IPS DF 6.9 (cell line): Measurements from ENCODE around the gene ZNF217.
A peak's percentile ranks its signal among the peaks of the same experiment; 100 is the strongest.
"Not testable (repeated sequence)": the region's sequence is repeated elsewhere in the genome, so short reads cannot be mapped to it uniquely, and the experiment has no call there.

Experiments used
- DNase-seq: peaks from one replicate; pipeline ENCODE4 v3.0.0-alpha.2; 2013; ENCODE audit warnings: low read depth, low spot score
- H3K27ac ChIP-seq: one replicate; pipeline ENCODE4 v1.5.1; 2013; ENCODE audit warnings: low read length, control low read depth
- H3K27me3 ChIP-seq: 2 replicates; pipeline ENCODE4 v1.6.1; 2013; ENCODE audit warnings: mild to moderate bottlenecking, low read length; ENCODE audit not compliant: control insufficient read depth, insufficient read depth
- H3K36me3 ChIP-seq: 2 replicates; pipeline ENCODE4 v1.6.1; 2013; ENCODE audit warnings: low read length; ENCODE audit not compliant: control insufficient read depth, insufficient read depth
- H3K4me1 ChIP-seq: 2 replicates; pipeline ENCODE4 v1.6.1; 2013; ENCODE audit warnings: low read length; ENCODE audit not compliant: control insufficient read depth, insufficient read depth
- H3K4me3 ChIP-seq: 2 replicates; pipeline ENCODE4 v1.5.1; 2013; ENCODE audit warnings: mild to moderate bottlenecking, low read length
- H3K9me3 ChIP-seq: 2 replicates; pipeline ENCODE4 v1.6.1; 2013; ENCODE audit warnings: low read length, inconsistent platforms; ENCODE audit not compliant: control insufficient read depth, insufficient read depth
- WGBS: extraction: QIAGEN DNeasy Blood & Tissue Kit; methylation state at CpG from one replicate; pipeline ENCODE4 v1.1.7; 2013; ENCODE audit warnings: mixed read lengths, missing lambda C conversion rate; ENCODE audit not compliant: insufficient read length, insufficient coverage; 5-methylcytosine and 5-hydroxymethylcytosine counted together

Gene ZNF217

DNA sequence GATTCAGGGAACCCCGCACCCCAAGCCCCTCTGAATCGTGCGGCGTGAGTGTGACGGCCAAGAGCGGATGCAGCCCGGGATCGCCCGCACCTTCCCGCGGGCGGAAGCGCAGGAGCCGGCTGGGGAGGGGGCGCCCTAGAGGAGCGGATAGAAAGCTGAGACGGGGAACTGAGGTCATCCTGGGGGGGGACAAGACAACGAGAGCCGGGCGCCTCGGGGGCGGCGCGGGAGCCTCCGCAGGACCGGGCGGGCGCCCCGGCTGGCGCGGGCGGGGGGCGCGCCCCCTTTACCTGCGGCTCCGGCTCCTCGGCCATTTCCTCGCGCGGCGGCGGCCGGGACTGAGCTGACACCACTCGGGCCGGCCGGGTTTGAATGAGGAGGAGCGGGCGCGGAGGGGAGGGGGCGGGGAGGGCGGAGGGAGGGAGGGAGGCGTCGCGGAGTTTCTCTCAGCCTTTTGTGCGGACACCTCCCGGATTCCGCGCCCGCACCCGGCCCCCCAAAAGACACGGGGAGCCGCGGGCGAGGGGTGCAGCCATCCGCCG lies at the start of gene ZNF217:
ZNF217 (minus strand) TSS at position 374 of the 542 bp plus-strand sequence. CDS start 11,013 bp downstream, outside the sequence.
- not testable (repeated sequence) for H3K27ac ChIP-seq, H3K9me3 ChIP-seq, H3K27me3 ChIP-seq, DNase-seq, H3K4me1 ChIP-seq, H3K36me3 ChIP-seq
- H3K4me3 ChIP-seq, result peak within 1 kb of the TSS; percentile 75; the same call in 1 of the 2 replicates
- WGBS, result no CpG with 5 or more reads among the region's 66 CpGs

DNA sequence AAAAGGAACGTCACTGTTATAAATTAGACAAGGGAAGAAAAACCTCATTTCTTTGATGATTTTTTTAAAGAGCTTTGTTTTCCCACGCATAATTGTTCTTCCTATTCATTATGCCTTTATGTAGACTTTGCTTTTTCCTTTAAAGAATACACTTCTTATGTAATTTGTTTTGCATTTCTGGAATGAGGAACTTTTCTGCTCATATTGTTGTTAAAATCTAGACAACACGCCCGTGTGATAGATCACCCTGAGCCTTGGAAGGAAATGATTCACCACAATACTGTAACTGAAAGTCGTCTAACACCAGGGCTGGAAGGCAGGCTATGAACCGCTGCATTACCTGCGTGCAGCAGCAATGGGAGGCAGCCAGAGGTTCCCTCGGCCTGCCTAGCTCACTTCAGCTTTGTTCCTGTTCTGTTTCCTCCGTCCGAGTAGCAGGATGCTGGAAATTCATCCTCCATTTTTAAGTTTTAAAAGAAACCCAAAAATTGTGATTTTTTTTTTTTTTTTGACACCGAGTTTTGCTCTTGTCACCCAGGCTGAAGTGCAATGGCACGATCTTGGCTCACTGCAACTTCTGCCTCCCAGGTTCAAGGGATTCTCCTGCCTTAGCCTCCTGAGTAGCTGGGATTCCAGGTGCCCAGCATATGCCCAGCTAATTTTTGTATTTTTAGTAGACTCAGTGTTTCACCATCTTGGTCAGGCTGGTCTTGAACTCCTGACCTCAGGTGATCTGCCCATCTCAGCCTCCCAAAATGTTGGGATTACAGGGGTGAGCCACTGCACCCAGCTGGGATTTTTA lies 49.6 kb upstream of the ZNF217 start:
- Histone ChIP-seq H3K36me3 (no peaks in the 10 kb centered on the region), H3K27me3 (no peaks in the 10 kb centered on the region), H3K27ac (no peak overlapping the region), H3K4me1 (no peaks in the 10 kb centered on the region), H3K9me3 (no peaks in the 10 kb centered on the region), H3K4me3 (no peak overlapping the region)
- DNase-seq, result no peak
- no CpG with 5 or more reads among the region's 12 CpGs for WGBS

DNA sequence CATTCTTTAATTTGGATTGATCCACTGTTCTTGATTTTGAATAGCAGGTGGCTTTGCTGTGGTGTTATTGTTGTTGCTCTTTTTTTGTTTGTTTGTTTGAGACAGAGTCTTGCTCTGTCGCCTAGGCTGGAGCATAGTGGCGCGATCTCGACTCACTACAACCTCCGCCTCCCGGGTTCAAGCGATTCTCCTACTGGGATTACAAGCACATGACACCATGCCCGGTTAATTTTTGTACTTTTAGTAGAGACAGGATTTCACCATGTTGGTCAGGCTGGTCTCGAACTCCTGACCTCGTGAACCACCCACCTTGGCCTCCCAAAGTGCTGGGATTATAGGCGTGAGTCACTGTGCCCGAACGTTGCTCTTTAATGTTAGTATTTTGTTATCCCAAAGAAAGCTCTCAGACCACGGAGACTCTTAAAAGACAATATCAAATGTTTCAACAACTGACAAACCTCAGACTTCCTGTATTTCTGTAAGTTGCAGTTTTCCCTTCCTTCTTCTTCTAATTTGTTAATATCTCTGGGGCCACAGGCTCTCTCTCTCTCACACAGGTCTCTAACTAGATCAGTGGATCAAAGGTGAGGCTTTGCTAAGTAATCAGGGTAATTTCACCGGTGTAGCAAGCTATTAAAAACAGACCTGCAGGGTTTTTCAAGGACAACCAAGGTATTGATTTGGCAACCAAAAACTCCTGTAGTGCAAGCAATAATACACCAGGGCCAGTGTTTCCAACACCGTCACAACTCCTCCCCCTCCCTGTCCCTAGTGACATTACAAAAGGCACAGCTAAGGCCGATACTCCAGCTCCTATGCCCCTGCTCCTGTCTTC lies 48.8 kb upstream of the ZNF217 start:
- WGBS, result no CpG with 5 or more reads among the region's 17 CpGs
- Histone ChIP-seq H3K9me3 (no peaks in the 10 kb centered on the region), H3K4me1 (no peaks in the 10 kb centered on the region), H3K27me3 (no peaks in the 10 kb centered on the region), H3K36me3 (no peaks in the 10 kb centered on the region), H3K27ac (no peak overlapping the region), H3K4me3 (no peak overlapping the region)
- no peak for DNase-seq

DNA sequence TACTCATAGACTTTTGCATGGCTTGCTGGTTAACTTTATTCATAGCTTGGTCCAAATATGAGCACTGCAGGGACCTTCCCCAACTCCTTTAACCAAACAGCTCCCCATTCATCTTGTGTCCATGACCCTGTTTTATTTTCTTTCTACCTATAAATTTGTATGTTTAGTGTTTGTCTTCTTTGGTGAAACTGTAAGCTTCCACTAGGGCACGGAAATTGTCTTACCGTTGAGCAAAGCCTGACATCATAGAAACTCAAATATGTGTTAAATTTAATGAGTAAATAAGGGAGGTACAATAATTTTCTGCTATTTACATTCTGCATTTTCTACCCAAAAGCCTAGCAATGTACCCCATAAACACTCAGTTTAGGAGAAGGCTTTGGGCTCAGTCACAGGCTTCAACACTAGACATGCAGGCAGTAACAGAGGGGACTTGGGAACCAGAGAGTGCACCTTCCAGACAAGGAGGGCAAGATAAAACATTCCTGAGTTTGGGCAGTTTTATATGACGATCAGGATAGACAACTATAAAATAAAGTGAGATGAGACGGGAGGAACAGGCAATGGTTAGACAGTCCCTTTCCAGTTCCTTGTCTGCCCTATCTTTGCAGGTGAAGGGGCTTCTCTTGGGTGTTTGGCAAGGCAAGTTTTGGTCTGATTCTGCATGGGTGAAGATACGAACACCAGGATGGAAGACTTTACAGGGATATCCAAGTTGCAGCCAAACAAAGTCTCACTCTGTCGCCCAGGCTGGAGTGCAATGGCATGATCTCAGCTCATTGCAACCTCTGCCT lies 46.2 kb upstream of the ZNF217 start:
- Histone ChIP-seq H3K4me1 (no peaks in the 10 kb centered on the region), H3K36me3 (no peaks in the 10 kb centered on the region), H3K9me3 (no peaks in the 10 kb centered on the region), H3K4me3 (no peak overlapping the region), H3K27me3 (no peaks in the 10 kb centered on the region), H3K27ac (no peak overlapping the region)
- DNase-seq, result no peak
- no CpG with 5 or more reads among the region's 6 CpGs for WGBS

DNA sequence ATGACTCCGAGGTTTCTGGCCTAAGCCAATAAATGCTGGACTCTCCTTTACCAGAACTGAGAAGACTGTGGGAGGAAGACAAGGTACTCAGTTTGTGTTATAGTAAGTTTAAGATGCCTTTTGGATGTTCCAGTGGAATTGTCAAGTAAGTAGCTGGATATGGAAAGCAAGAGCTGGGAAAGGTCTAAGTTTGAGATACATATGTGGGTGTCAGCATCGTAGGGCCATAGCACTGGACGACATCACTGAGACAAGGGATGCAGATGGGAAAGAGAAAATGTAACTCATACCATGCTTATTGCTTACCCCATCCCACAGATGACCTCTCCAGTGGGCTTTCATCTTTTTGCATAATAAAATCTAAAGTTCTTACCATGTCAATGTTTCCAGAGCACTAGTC lies 45.5 kb upstream of the ZNF217 start:
- Histone ChIP-seq H3K9me3 (no peaks in the 10 kb centered on the region), H3K36me3 (no peaks in the 10 kb centered on the region), H3K4me3 (no peak overlapping the region), H3K27ac (no peak overlapping the region), H3K27me3 (no peaks in the 10 kb centered on the region), H3K4me1 (no peaks in the 10 kb centered on the region)
- no peak for DNase-seq
- no CpG with 5 or more reads among the region's 3 CpGs for WGBS

DNA sequence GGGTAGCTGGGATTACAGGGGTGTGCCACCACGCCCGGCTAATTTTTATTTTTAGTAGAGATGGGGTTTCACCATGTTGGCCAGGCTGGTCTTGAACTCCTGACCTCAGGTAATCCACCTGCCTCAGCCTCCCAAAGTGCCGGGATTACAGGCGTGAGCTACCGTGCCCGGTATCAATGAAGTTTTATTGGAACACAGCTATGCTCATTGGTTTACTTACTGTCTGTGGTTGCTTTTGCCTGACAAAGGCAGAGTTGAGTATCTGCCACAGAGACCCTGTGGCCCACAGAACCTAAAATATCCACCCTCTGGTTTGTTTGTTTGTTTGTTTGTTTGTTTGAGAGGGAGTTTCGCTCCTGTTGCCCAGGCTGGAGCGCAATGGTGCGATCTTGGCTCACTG lies 43.7 kb upstream of the ZNF217 start:
- H3K4me3 ChIP-seq, H3K9me3 ChIP-seq, H3K27ac ChIP-seq, H3K27me3 ChIP-seq, H3K4me1 ChIP-seq, H3K36me3 ChIP-seq, DNase-seq: not testable (repeated sequence)
- no CpG with 5 or more reads among the region's 9 CpGs for WGBS

DNA sequence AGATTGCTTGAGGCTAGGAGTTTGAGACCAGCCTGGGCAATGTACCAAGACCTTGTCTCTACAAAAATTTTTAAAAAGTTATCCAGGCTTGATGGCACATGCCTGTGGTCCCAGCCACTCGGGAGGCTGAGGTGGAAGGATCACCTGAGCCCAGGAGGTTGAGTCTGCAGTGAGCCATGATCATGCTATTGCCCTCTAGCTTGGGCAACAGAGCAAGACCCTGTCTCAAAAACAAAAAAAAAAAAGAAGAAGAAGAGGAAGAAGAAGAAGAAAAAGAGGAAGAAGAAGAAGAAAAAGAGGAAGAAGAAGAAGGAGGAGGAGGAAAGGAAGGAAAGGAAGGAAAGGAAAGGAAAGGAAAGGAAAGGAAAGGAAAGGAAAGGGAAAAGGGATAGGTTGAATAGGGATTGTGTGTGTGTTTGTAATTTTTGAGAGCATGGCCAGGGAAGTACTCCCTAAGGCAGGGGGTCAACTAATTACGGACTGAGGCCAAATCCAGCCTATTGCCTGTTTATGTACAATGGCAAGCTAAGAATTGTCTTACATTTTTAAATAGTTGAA lies 43.0 kb upstream of the ZNF217 start:
- H3K4me3 ChIP-seq, result no peak overlapping the region
- WGBS, result no CpG with 5 or more reads among the region's 2 CpGs
- H3K27me3 ChIP-seq, result no peaks in the 10 kb centered on the region
- H3K4me1 ChIP-seq, result no peaks in the 10 kb centered on the region
- H3K9me3 ChIP-seq, result no peaks in the 10 kb centered on the region
- DNase-seq, result no peak
- H3K27ac ChIP-seq, result no peak overlapping the region
- H3K36me3 ChIP-seq, result no peaks in the 10 kb centered on the region

DNA sequence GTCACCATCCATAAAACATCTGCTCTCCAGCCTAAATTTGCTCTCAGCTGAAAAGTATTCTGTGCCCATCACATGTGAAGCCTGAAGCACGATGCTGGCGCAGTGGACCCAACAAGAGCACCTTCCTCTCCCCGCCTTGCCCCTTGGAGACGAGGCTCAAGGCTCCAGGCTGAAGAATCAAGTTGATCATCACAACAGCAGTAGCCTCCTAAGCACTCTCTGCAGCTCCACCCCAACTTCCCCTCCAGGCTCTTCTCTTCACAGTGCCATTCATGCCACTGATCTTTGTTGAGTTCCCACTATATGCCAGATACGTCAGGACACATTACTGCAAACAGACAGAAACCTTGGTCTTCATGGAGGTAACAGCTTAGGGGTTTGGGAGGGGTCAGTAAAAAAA lies 41.6 kb upstream of the ZNF217 start:
- no peak for DNase-seq
- H3K27ac ChIP-seq, result no peak overlapping the region

DNA sequence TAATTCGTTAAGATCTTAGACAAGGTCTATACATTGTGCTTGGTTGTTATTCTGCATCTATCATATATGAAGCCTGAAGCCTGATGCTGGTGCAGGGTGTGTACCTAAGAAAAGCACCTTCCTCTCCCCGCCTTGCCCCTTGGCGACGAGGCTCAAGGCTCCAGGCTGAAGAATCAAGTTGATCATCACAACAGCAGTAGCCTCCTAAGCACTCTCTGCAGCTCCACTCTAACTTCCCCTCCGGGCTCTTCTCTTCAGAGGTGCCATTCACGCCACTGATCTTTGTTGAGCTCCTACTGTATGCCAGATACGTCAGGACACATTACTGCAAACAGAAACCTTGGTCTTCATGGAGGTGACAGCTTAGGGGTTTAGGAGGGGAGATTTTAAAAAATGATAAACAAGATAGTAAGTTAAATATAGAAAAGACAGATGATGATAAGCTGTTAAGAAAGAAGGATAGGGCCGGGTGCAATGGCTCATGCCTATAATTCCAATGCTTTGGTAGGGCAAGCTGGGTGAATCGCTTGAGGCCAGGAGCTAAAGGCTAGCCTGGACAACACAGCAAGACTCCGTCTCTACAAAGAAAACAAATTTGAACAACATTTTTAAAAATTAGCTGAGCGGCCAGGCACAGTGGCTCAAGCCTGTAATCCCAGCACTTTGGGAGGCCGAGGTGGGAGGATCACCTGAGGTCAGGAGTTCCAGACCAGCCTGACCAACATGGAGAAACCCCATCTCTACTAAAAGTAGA lies 38.4 kb upstream of the ZNF217 start:
- H3K4me3 ChIP-seq, result no peak overlapping the region
- H3K9me3 ChIP-seq, result no peaks in the 10 kb centered on the region
- H3K27ac ChIP-seq, result no peak overlapping the region
- H3K36me3 ChIP-seq, result no peaks in the 10 kb centered on the region
- no peak for DNase-seq
- H3K27me3 ChIP-seq, result no peaks in the 10 kb centered on the region
- WGBS, result no CpG with 5 or more reads among the region's 12 CpGs
- H3K4me1 ChIP-seq, result no peaks in the 10 kb centered on the region

More for the DNA sequence above, 41.6 kb upstream of the ZNF217 start:
- Histone ChIP-seq H3K9me3 (no peaks in the 10 kb centered on the region), H3K4me3 (no peak overlapping the region), H3K27me3 (no peaks in the 10 kb centered on the region), H3K4me1 (no peaks in the 10 kb centered on the region), H3K36me3 (no peaks in the 10 kb centered on the region)
- WGBS, result no CpG with 5 or more reads among the region's 5 CpGs
